ENCODE measurements around the gene CD96. TPM values are rescaled to one million over a fixed set of nuclear protein-coding genes. Genes with fewer than 3 reads are reported as not detected.

CD96 gene
- total and polyA plus RNA-seq, 12 donors: 0.22 to 5.6 (median 0.90) TPM; not detected in 1

DNA sequence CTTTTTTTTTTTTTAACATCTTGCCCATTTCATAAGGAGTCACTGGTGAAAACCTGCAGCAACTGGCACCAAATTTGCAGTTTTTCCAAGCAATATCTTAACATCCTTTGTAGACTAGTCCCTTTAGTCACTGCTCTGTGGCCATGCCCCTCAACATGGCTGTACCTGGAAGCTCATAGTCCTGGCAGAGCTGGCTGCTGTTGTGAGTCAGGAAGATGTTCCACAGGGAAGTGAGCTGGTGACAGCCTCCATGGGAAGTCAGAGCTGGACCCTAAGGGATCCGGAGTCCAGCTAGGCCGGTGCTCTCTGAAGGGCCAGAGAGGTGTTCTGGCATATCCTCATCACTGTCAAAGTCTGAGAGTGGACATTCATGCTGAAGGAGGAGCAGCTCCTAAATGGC, 152.5 kb downstream of the CD96 start:
- no peak for TF ChIP-seq POLR2A (IDR thresholded peaks at IDR 0.05)
- TF ChIP-seq, protein P1, sequence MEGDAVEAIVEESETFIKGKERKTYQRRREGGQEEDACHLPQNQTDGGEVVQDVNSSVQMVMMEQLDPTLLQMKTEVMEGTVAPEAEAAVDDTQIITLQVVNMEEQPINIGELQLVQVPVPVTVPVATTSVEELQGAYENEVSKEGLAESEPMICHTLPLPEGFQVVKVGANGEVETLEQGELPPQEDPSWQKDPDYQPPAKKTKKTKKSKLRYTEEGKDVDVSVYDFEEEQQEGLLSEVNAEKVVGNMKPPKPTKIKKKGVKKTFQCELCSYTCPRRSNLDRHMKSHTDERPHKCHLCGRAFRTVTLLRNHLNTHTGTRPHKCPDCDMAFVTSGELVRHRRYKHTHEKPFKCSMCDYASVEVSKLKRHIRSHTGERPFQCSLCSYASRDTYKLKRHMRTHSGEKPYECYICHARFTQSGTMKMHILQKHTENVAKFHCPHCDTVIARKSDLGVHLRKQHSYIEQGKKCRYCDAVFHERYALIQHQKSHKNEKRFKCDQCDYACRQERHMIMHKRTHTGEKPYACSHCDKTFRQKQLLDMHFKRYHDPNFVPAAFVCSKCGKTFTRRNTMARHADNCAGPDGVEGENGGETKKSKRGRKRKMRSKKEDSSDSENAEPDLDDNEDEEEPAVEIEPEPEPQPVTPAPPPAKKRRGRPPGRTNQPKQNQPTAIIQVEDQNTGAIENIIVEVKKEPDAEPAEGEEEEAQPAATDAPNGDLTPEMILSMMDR (IDR thresholded peaks at IDR 0.05): no peak
- H3K9me3 ChIP-seq (replicated peaks in 1 of 3): no peaks in the 10 kb centered on the region
- no peaks in the 10 kb centered on the region for H3K4me1 ChIP-seq (replicated peaks in 1 of 2)
- H3K36me3 ChIP-seq (replicated peaks in 1 of 2): no peaks in the 10 kb centered on the region
- intact Hi-C loops (cut with DNase I): no loop called here
- H3K27ac ChIP-seq: no peak overlapping the region
- H3K27me3 ChIP-seq: no peaks in the 10 kb centered on the region
- no peak overlapping the region for H3K4me3 ChIP-seq
- no peak for DNase-seq
- 92 to 100% (median 97%) methylated on average over 2 of the region's 2 CpGs for WGBS, 4 donors

DNA sequence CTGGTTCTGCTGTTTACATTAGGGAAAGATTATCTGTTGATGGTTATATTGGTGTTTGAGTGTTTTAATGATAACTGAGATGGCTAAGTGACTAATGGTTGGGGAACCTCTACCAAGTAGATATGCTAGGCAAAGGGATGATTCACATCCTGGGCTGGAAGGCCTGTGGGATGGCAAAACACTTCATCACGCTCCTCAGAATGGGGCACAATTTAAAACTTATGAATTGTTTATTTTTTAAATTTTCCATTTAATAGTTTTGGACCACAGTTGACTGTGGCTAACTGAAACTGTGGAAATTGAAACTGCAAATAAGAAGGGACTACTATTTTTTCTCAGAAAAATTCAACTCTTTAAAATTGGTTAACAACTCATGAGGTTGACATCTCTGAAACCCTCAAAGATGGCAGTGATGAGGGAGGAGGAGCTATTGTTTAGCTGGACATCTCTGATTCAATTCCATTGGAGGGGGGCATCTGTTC, 153.7 kb downstream of the CD96 start:
- Histone ChIP-seq H3K27me3 (no peaks in the 10 kb centered on the region), H3K4me1 (replicated peaks in 1 of 2) (no peaks in the 10 kb centered on the region), H3K36me3 (replicated peaks in 1 of 2) (no peaks in the 10 kb centered on the region), H3K27ac (no peak overlapping the region), H3K4me3 (no peak overlapping the region), H3K9me3 (replicated peaks in 1 of 3) (no peaks in the 10 kb centered on the region)
- intact Hi-C loops (cut with DNase I): no loop called here
- TF ChIP-seq, protein P1 (IDR thresholded peaks at IDR 0.05): no peak
- TF ChIP-seq POLR2A (IDR thresholded peaks at IDR 0.05): no peak
- WGBS, 4 donors: 54 to 77% (median 62%) methylated on average over 1 of the region's 1 CpG
- no peak for DNase-seq

DNA sequence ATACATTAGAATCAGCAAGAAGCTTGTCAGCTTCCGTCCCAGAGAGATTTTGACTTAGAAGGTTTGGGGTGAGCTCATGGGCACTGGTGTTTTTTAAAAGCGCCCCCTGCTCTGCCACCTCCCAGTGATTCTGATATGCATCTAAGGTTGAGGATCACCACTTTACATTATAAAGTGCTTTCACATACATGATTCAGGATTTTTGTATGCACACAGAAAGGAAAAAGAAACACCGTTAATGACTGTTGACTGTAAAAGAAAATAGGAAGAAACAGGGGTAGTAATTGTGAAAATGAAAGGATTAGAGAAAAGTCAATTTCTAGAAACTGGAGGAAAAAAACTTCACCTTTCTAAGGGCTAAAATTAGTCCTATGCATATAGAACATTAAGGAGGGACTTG, 158.1 kb downstream of the CD96 start:
- H3K9me3 ChIP-seq (replicated peaks in 1 of 3): no peaks in the 10 kb centered on the region
- no peak for DNase-seq
- no peaks in the 10 kb centered on the region for H3K36me3 ChIP-seq (replicated peaks in 1 of 2)
- 59 to 74% (median 66%) methylated on average over 3 of the region's 3 CpGs for WGBS, 4 donors
- no peak overlapping the region for H3K27ac ChIP-seq
- H3K27me3 ChIP-seq: no peaks in the 10 kb centered on the region
- intact Hi-C loops (cut with DNase I): no loop called here
- H3K4me1 ChIP-seq (replicated peaks in 1 of 2): no peaks in the 10 kb centered on the region
- H3K4me3 ChIP-seq: no peak overlapping the region
- TF ChIP-seq, protein P1 (IDR thresholded peaks at IDR 0.05): no peak
- no peak for TF ChIP-seq POLR2A (IDR thresholded peaks at IDR 0.05)

DNA sequence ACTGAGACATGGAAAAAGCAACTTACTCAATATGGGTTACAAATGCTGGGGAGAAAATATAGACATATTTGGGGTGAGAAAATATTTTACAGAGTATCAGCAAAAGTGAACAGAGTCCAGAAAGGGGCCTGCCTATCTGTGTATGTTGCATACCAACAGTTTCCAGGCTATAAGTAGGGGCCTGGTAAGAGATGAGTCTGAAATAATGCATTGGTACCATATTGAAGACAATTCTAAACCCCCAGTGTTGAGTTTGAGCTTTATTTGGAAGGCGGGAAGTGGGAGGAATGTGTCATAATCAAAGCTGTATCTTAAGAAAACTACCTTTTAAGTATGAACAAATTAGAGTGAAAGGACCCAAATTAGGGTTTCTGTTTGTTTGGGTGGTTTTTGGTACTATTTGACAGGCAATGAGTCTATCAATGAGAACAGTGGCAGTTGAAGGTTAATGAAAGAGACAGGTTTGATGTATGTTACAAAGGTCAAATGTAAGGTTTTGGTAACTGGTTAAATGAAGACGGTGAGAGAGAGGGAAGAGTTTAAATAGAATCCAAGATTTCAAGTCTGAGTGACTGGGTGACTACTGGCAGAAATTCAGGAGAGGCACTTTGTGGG, 159.4 kb downstream of the CD96 start:
- no peaks in the 10 kb centered on the region for H3K36me3 ChIP-seq (replicated peaks in 1 of 2)
- H3K9me3 ChIP-seq (replicated peaks in 1 of 3): no peaks in the 10 kb centered on the region
- no peak overlapping the region for H3K4me3 ChIP-seq
- TF ChIP-seq, protein P1 (IDR thresholded peaks at IDR 0.05): no peak
- TF ChIP-seq POLR2A (IDR thresholded peaks at IDR 0.05): no peak
- DNase-seq: no peak
- WGBS, 4 donors: 88 to 94% (median 91%) methylated on average over 2 of the region's 2 CpGs
- H3K27me3 ChIP-seq: no peaks in the 10 kb centered on the region
- intact Hi-C loops (cut with DNase I): no loop called here
- no peaks in the 10 kb centered on the region for H3K4me1 ChIP-seq (replicated peaks in 1 of 2)
- H3K27ac ChIP-seq: no peak overlapping the region

Other genes starting within 250 kb of the CD96 start
- under 1 TPM in 1 of 9 donors, not detected in 8; 0.11 TPM for gene ZBED2, start 53.1 kb downstream of the CD96 start, total RNA-seq
- not detected for gene ZBED2, start 53.1 kb downstream of the CD96 start, polyA plus RNA-seq
- gene PLCXD2, start 132.5 kb downstream of the CD96 start, total RNA-seq: under 1 TPM; 0.19 to 0.77 (median 0.36) TPM
- gene PLCXD2, start 132.5 kb downstream of the CD96 start, polyA plus RNA-seq: under 1 TPM; 0.07 to 0.44 (median 0.16) TPM

Data from adrenal gland (tissue), 12 donors.